ENCODE results near the gene RSRC1. TPM values are rescaled to one million over a fixed set of nuclear protein-coding genes. Genes with fewer than 3 reads are reported as not detected.

RSRC1 gene
- total and polyA plus RNA-seq, 2 of the 13 experiments (the other 11 are each of a cell fraction or from before 2014, with no cell fraction given), result 4.9 to 63.0 TPM

DNA sequence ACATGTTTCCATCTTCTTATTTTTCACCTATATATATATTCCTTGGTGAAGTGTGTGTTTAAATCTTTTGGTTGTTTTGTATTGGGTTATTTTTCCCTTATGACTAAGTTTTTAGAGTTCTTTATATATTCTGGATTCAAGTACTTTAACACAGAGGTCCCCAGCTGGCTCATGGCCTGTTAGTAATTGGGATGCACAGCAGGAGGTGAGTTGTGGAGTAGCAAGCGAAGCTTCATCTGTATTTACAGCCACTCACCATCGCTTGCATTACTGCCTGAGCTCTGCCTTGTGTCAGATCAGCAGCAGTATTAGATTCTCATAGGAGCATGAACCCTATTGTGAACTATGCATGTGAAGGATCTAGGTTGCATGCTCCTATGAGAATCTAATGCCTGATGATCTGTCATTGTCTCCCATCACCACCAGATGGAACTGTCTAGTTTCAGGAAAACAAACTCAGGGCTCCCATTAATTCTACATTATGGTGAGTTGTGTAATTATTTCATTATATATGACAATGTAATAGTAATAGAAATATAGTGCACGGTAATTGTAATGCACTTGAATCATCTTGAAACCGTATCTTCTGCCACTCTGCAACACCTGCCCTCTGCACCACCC, 151.6 kb downstream of the RSRC1 start:
- H3K4me1 ChIP-seq (ENCODE audit: insufficient read depth, low read length), result no peaks in the 10 kb centered on the region
- intact Hi-C loops (cut with micrococcal nuclease; ENCODE audit: unreplicated experiment) (loop anchor here (1.0 kb wide), 1 partner anchor 173 kb away; no protein-coding TSS in a partner anchor), in situ Hi-C loops (cut with HindIII; ENCODE audit: extremely low pct_ligation_motif_present, low pct_unique_long_range_greater_than_20kb) (no loop called here)
- no peak overlapping the region for H2AFZ ChIP-seq (ENCODE audit: low read length)
- FAIRE-seq (no peak), DNase-seq (ENCODE audit: low spot score) (no peak), ATAC-seq (no peak)
- H3K36me3 ChIP-seq (replicated peaks in 1 of 2; ENCODE audit: control insufficient read depth in 1 of 2, insufficient read depth in 2 of 2, low read length in 2 of 2), result no peaks in the 10 kb centered on the region
- H3K4me2 ChIP-seq (ENCODE audit: low read depth, low read length), result no peak overlapping the region
- CTCF ChIA-PET (ENCODE audit: low intra/inter-chr PET ratio, low total read pairs), result no interaction called here
- no peaks in the 10 kb centered on the region for H3K27me3 ChIP-seq (ENCODE audit: control insufficient read depth in 1 of 2, insufficient read depth in 2 of 2, low read length in 2 of 2)
- WGBS (ENCODE audit: low lambda C conversion rate), result 86% methylated on average over 4 of the region's 4 CpGs
- H3K9me3 ChIP-seq (ENCODE audit: low read length), result peaks cover under 1% of the 10 kb centered on the region; the same call in 1 of the 2 replicates
- TF ChIP-seq STAG1 (CRISPR knock-in tag; IDR thresholded peaks at IDR 0.05), result peak; percentile 23; the same call in 1 of the 2 replicates
- TF ChIP-seq, protein P1, sequence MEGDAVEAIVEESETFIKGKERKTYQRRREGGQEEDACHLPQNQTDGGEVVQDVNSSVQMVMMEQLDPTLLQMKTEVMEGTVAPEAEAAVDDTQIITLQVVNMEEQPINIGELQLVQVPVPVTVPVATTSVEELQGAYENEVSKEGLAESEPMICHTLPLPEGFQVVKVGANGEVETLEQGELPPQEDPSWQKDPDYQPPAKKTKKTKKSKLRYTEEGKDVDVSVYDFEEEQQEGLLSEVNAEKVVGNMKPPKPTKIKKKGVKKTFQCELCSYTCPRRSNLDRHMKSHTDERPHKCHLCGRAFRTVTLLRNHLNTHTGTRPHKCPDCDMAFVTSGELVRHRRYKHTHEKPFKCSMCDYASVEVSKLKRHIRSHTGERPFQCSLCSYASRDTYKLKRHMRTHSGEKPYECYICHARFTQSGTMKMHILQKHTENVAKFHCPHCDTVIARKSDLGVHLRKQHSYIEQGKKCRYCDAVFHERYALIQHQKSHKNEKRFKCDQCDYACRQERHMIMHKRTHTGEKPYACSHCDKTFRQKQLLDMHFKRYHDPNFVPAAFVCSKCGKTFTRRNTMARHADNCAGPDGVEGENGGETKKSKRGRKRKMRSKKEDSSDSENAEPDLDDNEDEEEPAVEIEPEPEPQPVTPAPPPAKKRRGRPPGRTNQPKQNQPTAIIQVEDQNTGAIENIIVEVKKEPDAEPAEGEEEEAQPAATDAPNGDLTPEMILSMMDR (CRISPR knock-in tag; IDR thresholded peaks at IDR 0.05), result peak; percentile 20; the same call in 1 of the 2 replicates
- TF ChIP-seq ZNF883 (CRISPR knock-in tag; IDR thresholded peaks at IDR 0.05; ENCODE audit: not compliant biosample characterization), result no peak
- TF ChIP-seq, protein P2, sequence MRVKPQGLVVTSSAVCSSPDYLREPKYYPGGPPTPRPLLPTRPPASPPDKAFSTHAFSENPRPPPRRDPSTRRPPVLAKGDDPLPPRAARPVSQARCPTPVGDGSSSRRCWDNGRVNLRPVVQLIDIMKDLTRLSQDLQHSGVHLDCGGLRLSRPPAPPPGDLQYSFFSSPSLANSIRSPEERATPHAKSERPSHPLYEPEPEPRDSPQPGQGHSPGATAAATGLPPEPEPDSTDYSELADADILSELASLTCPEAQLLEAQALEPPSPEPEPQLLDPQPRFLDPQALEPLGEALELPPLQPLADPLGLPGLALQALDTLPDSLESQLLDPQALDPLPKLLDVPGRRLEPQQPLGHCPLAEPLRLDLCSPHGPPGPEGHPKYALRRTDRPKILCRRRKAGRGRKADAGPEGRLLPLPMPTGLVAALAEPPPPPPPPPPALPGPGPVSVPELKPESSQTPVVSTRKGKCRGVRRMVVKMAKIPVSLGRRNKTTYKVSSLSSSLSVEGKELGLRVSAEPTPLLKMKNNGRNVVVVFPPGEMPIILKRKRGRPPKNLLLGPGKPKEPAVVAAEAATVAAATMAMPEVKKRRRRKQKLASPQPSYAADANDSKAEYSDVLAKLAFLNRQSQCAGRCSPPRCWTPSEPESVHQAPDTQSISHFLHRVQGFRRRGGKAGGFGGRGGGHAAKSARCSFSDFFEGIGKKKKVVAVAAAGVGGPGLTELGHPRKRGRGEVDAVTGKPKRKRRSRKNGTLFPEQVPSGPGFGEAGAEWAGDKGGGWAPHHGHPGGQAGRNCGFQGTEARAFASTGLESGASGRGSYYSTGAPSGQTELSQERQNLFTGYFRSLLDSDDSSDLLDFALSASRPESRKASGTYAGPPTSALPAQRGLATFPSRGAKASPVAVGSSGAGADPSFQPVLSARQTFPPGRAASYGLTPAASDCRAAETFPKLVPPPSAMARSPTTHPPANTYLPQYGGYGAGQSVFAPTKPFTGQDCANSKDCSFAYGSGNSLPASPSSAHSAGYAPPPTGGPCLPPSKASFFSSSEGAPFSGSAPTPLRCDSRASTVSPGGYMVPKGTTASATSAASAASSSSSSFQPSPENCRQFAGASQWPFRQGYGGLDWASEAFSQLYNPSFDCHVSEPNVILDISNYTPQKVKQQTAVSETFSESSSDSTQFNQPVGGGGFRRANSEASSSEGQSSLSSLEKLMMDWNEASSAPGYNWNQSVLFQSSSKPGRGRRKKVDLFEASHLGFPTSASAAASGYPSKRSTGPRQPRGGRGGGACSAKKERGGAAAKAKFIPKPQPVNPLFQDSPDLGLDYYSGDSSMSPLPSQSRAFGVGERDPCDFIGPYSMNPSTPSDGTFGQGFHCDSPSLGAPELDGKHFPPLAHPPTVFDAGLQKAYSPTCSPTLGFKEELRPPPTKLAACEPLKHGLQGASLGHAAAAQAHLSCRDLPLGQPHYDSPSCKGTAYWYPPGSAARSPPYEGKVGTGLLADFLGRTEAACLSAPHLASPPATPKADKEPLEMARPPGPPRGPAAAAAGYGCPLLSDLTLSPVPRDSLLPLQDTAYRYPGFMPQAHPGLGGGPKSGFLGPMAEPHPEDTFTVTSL (CRISPR knock-in tag; IDR thresholded peaks at IDR 0.05; ENCODE audit: borderline replicate concordance), result no peak
- TF ChIP-seq ISX (CRISPR knock-in tag; conservative IDR thresholded peaks at IDR 0.05), result no peak
- no peak for TF ChIP-seq KDM5A (IDR thresholded peaks at IDR 0.05; ENCODE audit: borderline replicate concordance, low read length)
- TF ChIP-seq, protein P3, sequence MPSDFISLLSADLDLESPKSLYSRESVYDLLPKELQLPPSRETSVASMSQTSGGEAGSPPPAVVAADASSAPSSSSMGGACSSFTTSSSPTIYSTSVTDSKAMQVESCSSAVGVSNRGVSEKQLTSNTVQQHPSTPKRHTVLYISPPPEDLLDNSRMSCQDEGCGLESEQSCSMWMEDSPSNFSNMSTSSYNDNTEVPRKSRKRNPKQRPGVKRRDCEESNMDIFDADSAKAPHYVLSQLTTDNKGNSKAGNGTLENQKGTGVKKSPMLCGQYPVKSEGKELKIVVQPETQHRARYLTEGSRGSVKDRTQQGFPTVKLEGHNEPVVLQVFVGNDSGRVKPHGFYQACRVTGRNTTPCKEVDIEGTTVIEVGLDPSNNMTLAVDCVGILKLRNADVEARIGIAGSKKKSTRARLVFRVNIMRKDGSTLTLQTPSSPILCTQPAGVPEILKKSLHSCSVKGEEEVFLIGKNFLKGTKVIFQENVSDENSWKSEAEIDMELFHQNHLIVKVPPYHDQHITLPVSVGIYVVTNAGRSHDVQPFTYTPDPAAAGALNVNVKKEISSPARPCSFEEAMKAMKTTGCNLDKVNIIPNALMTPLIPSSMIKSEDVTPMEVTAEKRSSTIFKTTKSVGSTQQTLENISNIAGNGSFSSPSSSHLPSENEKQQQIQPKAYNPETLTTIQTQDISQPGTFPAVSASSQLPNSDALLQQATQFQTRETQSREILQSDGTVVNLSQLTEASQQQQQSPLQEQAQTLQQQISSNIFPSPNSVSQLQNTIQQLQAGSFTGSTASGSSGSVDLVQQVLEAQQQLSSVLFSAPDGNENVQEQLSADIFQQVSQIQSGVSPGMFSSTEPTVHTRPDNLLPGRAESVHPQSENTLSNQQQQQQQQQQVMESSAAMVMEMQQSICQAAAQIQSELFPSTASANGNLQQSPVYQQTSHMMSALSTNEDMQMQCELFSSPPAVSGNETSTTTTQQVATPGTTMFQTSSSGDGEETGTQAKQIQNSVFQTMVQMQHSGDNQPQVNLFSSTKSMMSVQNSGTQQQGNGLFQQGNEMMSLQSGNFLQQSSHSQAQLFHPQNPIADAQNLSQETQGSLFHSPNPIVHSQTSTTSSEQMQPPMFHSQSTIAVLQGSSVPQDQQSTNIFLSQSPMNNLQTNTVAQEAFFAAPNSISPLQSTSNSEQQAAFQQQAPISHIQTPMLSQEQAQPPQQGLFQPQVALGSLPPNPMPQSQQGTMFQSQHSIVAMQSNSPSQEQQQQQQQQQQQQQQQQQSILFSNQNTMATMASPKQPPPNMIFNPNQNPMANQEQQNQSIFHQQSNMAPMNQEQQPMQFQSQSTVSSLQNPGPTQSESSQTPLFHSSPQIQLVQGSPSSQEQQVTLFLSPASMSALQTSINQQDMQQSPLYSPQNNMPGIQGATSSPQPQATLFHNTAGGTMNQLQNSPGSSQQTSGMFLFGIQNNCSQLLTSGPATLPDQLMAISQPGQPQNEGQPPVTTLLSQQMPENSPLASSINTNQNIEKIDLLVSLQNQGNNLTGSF (CRISPR knock-in tag; IDR thresholded peaks at IDR 0.05), result no peak
- no peak for TF ChIP-seq EEA1 (CRISPR knock-in tag; IDR thresholded peaks at IDR 0.05; ENCODE audit: borderline replicate concordance)
- no peaks in the 10 kb centered on the region for H4K20me1 ChIP-seq (ENCODE audit: insufficient read depth, low read length)
- POLR2A ChIA-PET, result no interaction called here
- H3K4me3 ChIP-seq (replicated peaks in 1 of 3; ENCODE audit: insufficient read depth in 1 of 3, low read depth in 2 of 3, low read length in 3 of 3), result no peak overlapping the region
- no peak overlapping the region for H3K9ac ChIP-seq (ENCODE audit: insufficient read depth, low read depth, low read length)
- H3K27ac ChIP-seq (ENCODE audit: extremely low read length, insufficient read depth, low read length), result no peak overlapping the region
- no peaks in the 10 kb centered on the region for H3K79me2 ChIP-seq (ENCODE audit: insufficient read depth, low read length)
- no TSS peak for BruUV-seq (replicated peaks)

Data from HepG2 (cell line).